GM12892 (cell line): ENCODE measurements around the gene COL20A1.

Source experiments
- POLR2A ChIP-seq: IDR thresholded peaks from 2 replicates; pipeline ENCODE4 v1.6.1; 2011; ENCODE audit warnings: low read depth, low read length, control low read depth
- POLR2AphosphoS5 ChIP-seq: IDR thresholded peaks from 2 replicates; pipeline ENCODE4 v1.6.1; 2011; ENCODE audit warnings: low read depth, low read length, control low read depth
- TAF1 ChIP-seq: IDR thresholded peaks from 2 replicates; pipeline ENCODE4 v1.6.1; 2011; ENCODE audit warnings: low read depth, mild to moderate bottlenecking, control low read depth, low read length, borderline replicate concordance

DNA sequence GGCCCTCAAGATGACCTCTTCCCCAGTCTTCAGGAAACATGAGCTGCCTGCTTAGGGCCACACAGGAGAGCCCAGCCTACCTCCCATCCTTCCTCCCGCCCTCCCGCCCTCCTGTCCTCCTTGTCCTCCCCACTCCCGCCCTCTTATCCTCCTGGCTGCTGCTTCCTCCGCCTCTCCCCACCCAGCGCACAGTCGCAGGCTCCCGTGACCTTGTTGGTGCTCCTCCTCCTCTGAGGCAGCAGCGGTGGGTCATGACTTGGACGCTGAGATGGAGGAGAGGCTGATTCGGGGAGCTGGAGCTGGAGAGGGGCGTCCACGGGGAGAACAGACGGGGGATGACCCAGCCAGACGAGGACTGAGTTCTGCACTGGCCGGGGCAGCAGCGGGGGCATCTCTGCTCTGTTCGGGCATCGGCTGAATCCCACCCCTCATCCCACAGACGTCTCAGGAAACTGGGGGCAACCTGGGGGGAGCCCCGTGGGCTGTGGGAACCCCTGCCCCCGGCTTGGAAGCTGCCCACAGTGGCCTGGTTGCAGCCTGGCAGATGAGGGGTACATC is 35.8 kb downstream of the COL20A1 start:
- no peak for TF ChIP-seq TAF1
- no peak for TF ChIP-seq POLR2A
- TF ChIP-seq POLR2AphosphoS5, result no peak
